ENCODE results near the gene C16orf74.
A peak's percentile ranks its signal among the peaks of the same experiment; 100 is the strongest.

The C16orf74 gene

DNA sequence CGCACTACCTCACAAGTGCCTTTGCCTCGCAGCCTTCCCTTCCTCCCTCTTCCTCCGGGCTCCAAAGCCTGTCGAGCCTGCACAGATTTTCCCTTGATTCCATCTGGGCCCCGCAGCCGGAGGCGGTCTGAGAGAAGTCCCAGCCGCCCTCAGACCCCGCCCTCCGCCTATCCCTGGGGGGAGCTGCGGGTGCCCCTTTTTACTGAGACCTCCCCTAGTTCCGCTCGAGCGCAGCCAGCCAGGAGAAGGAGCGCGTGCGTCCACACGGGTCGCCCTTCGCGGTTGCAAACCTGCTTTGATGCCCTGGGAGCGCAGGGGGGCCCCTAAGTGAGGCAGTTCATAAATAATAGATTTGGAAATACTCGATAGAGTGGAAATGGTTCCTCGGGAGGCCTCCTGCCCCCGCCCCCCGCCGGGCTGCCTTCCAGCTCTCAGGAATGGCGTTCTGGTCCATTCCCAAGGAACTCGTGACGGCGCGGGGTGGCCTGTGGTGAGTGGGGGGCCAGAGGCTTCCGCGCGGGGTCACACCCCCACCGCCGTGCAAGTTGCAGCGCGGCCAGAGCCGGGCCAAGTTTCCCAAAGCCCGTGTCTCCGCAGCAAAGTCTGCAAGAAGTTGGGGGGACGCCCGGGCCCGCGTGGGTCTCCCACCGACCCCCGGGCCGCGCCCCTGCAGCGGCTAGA lies 610 bp downstream of the C16orf74 start:
- peak; percentile 48 for DNase-seq (ENCODE audit: low read depth, low spot score)

DNA sequence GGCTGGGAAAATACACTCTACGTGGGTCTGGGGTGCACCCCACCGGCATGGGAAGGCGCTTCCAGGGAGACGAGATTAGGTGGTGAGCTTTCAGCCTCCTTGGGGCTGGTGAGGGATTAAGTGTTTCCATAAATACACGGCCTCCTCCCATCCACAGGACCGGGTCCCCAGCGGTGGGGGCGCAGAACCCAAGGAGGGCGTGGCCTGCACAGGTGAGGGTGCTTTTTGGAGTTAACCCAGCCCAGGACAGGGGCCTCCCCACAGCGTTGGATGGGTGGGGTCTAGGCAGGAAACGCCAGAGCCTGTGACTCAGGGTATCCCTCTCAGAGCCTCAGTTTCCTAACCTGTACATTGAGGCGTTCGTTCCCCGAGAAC lies 1.1 kb downstream of the C16orf74 start:
- DNase-seq (ENCODE audit: low read depth, low spot score): no peak

DNA sequence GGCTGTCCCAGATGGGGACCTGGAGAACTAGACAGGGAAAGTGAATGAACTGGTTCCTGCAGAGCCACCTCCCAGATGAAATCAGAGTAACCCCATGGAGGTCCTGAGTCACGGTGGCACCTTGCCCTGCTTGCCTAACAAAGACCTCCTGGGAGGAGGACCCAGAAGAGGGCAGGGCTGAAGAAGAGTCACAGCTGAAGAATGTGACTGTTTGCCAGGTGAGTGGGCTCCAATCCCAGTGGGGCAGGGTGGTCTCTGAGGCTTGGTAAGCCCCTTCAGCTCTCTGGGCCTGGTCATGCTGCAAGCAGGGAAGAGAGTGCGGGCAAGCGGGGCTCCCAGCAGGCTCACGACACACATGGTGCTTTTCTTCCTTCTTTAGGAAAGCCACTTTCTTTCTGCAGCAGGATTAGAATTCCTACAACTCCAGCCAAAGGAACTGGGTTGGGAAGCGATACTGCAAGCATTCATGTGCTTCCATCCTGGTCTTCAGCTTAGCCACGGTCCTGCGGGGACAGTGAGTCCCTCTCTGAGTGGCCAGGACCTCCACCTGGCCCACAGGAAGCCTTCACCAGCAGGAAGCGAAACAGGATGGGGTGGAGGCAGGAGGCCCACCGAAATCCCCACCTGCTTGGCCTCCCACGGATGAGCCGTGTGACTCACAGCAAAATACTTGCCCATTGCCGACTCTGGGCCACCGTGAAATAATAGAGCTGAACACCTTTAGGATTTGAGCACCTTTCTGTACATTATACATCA lies 4.3 kb downstream of the C16orf74 start:
- peak; percentile 67 for DNase-seq (ENCODE audit: low read depth, low spot score)

GRCh38 chr16:85738923-85739715 lies 11.8 kb downstream of the C16orf74 start:
- peak; percentile 33 for DNase-seq (ENCODE audit: low read depth, low spot score)

GRCh38 chr16:85736921-85737320 lies 14.0 kb downstream of the C16orf74 start:
- no peak for DNase-seq (ENCODE audit: low read depth, low spot score)

DNA sequence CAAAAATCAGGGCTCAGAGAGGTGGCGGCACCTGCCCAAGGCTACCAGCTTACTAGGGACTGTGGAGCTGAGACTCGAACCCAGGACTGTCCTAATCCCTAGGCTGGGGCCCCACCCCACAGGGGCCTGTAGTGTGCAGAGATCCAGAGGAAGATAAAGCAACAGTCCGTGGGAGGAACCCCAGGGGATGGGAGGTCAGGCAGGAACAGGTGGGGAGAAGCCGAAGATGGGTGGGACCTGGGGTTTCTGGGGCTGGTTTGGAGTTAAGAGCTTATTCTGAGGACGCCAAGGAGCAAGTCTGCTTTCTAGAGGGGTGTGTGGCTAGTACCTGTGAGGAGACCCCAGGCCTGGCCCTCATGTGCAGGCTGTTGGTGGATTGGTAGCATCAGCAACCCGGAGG lies 14.9 kb downstream of the C16orf74 start:
- DNase-seq (ENCODE audit: low read depth, low spot score): no peak

DNA sequence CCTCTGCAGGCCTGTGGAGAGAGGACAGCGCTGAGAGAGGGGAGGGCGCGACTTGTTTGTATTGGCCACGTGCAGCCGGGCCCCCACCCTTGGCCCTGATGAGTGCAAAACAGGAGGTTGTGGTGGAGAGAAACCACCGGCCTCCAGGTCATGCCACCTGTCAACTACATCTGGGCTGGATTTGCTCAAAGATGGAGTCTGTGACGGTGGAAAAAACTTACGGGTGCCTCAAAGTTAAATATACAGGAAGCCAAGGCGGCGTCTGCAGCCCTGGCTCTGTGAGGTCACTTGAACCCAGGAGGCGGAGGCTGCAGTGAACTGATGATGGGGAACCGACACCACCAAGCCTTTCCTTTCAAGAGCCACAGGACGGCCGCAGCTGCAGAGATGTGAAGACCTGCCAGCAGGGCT lies 15.7 kb downstream of the C16orf74 start:
- DNase-seq (ENCODE audit: low read depth, low spot score): no peak

DNA sequence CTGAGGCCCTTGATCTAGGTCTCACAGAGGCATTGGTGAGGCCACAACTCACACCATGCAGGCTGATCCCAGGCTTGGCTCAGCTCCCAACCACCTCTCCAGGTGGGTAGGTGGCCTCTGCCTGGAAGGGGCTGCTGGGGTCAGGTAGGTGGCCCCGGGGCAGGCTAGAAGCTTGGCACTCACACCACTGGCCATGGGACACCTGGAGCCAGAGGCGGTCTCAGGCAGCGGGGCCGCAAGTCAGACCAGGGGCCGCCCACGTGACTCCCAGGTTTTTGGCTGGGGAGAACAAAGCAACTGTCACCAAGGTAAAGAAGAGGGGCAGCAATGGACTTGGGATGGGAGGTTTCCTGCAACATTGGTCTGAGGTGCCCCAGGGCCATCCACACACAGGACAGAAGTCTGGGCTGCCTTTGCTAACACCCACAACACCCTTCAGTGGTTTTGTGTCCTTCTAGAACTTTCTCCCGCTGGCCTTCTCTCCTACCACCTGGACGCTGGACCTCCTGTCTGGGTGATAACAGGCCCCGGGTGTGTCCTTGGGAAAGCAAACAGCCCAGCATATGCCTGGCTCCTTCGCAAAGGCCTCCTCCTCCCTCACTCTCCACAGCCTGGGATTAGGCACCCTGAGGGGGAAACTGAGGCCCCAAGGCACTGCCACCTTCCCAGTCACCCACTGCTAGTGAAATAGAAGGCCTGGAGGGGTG lies 16.4 kb downstream of the C16orf74 start:
- DNase-seq (ENCODE audit: low read depth, low spot score): no peak

DNA sequence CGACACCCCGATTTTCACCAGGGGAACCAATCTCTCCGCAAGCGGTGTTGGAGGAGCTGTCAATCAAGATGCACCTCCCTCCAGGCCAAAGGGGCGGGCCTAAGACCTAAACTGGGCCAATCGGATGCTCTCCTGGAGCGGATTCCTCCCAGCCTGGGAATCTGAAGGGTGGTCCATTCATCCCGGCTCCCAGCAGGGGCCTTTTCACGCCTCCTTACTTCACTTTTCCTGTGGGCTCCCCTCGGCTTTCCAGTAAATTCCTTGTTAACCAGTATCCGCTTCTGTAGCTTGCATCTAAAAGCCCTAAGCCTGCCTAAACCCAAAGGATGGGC lies 17.1 kb downstream of the C16orf74 start:
- DNase-seq (ENCODE audit: low read depth, low spot score): peak; percentile 50

GRCh38 chr16:85733155-85733838 lies 17.6 kb downstream of the C16orf74 start:
- DNase-seq (ENCODE audit: low read depth, low spot score): no peak

GRCh38 chr16:85731179-85731578 lies 19.7 kb downstream of the C16orf74 start:
- no peak for DNase-seq (ENCODE audit: low read depth, low spot score)

- no peak for DNase-seq (ENCODE audit: low read depth, low spot score)
These were observed 20.8 kb downstream of the C16orf74 start for GRCh38 chr16:85730186-85730465.

- no peak for DNase-seq (ENCODE audit: low read depth, low spot score)
These were observed 21.3 kb downstream of the C16orf74 start for GRCh38 chr16:85729452-85730185.

DNA sequence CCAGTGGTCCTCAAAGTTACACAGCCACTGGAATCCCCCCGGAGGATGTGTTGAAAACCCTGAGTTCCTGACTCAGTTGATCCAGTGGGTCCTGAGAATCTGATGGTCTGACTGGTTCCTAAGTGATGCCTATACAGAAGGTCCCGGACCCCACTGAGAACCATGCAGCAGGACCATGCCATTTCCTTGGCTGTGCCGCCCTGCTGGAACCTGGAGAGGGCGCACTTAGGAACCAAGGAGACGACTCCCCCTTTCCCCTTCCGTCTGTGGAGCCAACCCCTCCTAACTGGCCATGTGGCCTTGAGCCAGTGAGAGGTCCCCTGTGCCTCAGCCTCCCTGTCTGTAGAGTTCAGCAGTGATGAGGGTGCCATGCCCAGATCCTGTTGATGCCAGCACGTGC lies 22.0 kb downstream of the C16orf74 start:
- DNase-seq (ENCODE audit: low read depth, low spot score): no peak

DNA sequence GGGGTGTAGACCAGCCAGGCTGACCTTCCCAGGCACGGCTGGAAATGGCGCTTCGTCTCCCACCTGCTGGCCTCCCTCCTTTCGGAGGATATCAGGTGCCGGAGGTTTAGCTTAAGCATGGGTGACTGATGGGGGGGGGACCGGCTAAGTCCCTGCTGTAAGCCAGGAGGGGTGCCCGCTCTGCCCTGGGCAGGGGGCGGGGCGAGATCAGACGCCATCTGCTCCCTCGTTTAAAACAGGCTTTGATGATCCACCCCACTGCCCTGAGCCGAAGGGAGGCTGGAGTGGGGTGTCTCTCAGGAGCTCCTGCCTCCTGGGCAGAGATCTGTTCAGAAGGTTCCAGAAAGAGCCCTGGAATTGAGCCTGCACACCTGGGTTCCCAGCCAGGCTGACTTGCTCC lies 26.0 kb downstream of the C16orf74 start:
- no peak for DNase-seq (ENCODE audit: low read depth, low spot score)

GRCh38 chr16:85724126-85724879 lies 26.6 kb downstream of the C16orf74 start:
- no peak for DNase-seq (ENCODE audit: low read depth, low spot score)

GRCh38 chr16:85722128-85722893 lies 28.6 kb downstream of the C16orf74 start:
- no peak for DNase-seq (ENCODE audit: low read depth, low spot score)

GRCh38 chr16:85720302-85720637 lies 30.6 kb downstream of the C16orf74 start:
- peak; percentile 62 for DNase-seq (ENCODE audit: low read depth, low spot score)

DNA sequence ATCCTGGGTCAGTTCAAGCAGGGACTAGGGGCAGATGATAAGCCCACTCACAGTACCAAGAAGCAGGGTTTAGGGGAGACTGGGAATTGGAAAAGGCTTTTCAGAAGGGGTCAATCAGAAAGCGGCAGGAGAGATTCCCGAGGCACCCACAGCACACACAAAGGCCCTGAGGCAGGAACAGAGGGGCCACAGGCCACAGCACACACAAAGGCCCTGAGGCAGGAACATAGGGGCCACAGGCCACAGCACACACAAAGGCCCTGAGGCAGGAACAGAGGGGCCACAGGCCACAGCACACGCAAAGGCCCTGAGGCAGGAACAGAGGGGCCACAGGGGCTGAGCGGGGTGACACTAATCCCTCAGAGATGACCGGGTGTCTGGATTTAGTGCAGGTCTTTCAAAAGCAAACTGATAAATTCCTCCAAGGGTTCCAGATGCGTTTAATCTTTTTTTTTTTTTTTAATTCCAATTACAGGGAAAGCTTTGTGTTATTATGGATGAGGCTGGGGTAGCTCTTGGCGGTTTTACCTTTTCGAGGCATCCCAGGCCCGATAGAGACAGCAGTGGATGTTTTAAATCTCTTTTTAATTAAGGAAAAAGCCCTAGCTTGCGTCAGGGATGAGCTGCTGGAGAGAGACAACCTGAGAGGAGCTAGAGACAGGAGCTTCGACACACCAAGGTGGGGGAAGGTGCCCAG lies 31.1 kb downstream of the C16orf74 start:
- no peak for DNase-seq (ENCODE audit: low read depth, low spot score)

Measured in astrocyte of the hippocampus (primary cell).